H1 (cell line): ENCODE measurements around the gene SRR. TPM values are rescaled to one million over a fixed set of nuclear protein-coding genes. Genes with fewer than 3 reads are reported as not detected.

Experiments used
- CTCF ChIA-PET: fragments of 300-600 bp; sonication (Branson Sonifier 250); formaldehyde crosslinking; loops from one replicate; lab custom pipeline; 2021; ENCODE audit not compliant: partially characterized antibody; lab: Charles Lee
- POLR2A ChIA-PET: fragments of 300-600 bp; sonication (Branson Sonifier 250); formaldehyde crosslinking; loops from one replicate; lab custom pipeline; 2021; ENCODE audit warnings: inconsistent platforms; ENCODE audit not compliant: partially characterized antibody; lab: Charles Lee
- DNase-seq, 2 experiments: peaks; one replicate each; pipeline versions ENCODE4 v3.0.0 to v3.0.0-alpha.2; 2010 to 2022; ENCODE audit warnings: low spot score in 2 of 2, low read depth in 1 of 2, mixed read lengths in 1 of 2
- FAIRE-seq: peaks from 2 replicates; lab custom pipeline; 2011; peaks lifted over from hg19 to GRCh38; lab: Jason Lieb, UNC
- H2AFZ ChIP-seq: 2 replicates; pipeline ENCODE4 v1.8.1; 2012; ENCODE audit warnings: low read length, inconsistent platforms
- H2AK5ac ChIP-seq: 2 replicates; pipeline ENCODE4 v1.6.1; 2013; ENCODE audit warnings: low read depth, low read length
- H2BK120ac ChIP-seq: replicated peaks from 2 replicates; pipeline ENCODE3; 2013; ENCODE audit warnings: low read depth, low read length, inconsistent platforms
- H2BK12ac ChIP-seq: 2 replicates; pipeline ENCODE4 v1.6.1; 2013; ENCODE audit warnings: low read depth, low read length
- H2BK15ac ChIP-seq: 2 replicates; pipeline ENCODE4 v1.6.1; 2013; ENCODE audit warnings: low read length
- H2BK20ac ChIP-seq: 2 replicates; pipeline ENCODE4 v1.6.1; 2013; ENCODE audit warnings: low read length
- H2BK5ac ChIP-seq: 2 replicates; pipeline ENCODE4 v1.6.1; 2013; ENCODE audit warnings: low read depth, low read length
- H3K14ac ChIP-seq: 2 replicates; pipeline ENCODE4 v1.6.1; 2013; ENCODE audit warnings: inconsistent platforms; ENCODE audit not compliant: insufficient read length
- H3K18ac ChIP-seq: 2 replicates; pipeline ENCODE4 v1.6.1; 2013; ENCODE audit warnings: low read length; ENCODE audit errors: extremely low read depth
- H3K23ac ChIP-seq: 2 replicates; pipeline ENCODE4 v1.6.1; 2013; ENCODE audit warnings: inconsistent platforms; ENCODE audit not compliant: insufficient read length
- H3K23me2 ChIP-seq: 2 replicates; pipeline ENCODE4 v1.6.1; 2013; ENCODE audit warnings: low read depth, low read length
- H3K27ac ChIP-seq: 2 replicates; pipeline ENCODE4 v1.6.1; 2011; ENCODE audit warnings: low read depth, low read length, inconsistent platforms
- H3K27me3 ChIP-seq, 4 experiments: replicated peaks in 1 of 4; 1 replicate in 1 of 4; 2 replicates in 3 of 4; pipeline versions ENCODE4 v1.6.1 to v1.8.1; 2011 to 2013; ENCODE audit warnings: low read length in 3 of 4, mild to moderate bottlenecking in 3 of 4, inconsistent platforms in 2 of 4, mixed read lengths in 2 of 4, moderate library complexity in 1 of 4; ENCODE audit not compliant: control insufficient read depth in 3 of 4, insufficient read depth in 3 of 4; ENCODE audit errors: extremely low read depth in 1 of 4
- H3K36me3 ChIP-seq, 4 experiments: 2 replicates each; pipeline versions ENCODE4 v1.6.1 to v1.8.1; 2011 to 2013; ENCODE audit warnings: mild to moderate bottlenecking in 4 of 4, low read length in 3 of 4, moderate library complexity in 2 of 4, control low read depth in 1 of 4, inconsistent platforms in 1 of 4; ENCODE audit not compliant: insufficient read depth in 4 of 4, control insufficient read depth in 2 of 4
- H3K4ac ChIP-seq: replicated peaks from 2 replicates; pipeline ENCODE3; 2013; ENCODE audit warnings: low read length, low read depth, mixed read lengths, inconsistent platforms; ENCODE audit not compliant: insufficient read length
- H3K4me1 ChIP-seq, 4 experiments: replicated peaks in 1 of 4; 1 replicate in 1 of 4; 2 replicates in 3 of 4; pipeline versions ENCODE4 v1.6.1 to v1.8.1; 2011 to 2013; ENCODE audit warnings: low read length in 3 of 4, inconsistent platforms in 2 of 4, mixed read lengths in 1 of 4; ENCODE audit not compliant: insufficient read depth in 4 of 4, control insufficient read depth in 3 of 4
- H3K4me2 ChIP-seq, 2 experiments: 2 replicates each; pipeline versions ENCODE4 v1.6.1 to v1.8.1; 2011 to 2013; ENCODE audit warnings: low read depth in 2 of 2, low read length in 2 of 2, control low read depth in 1 of 2, inconsistent platforms in 1 of 2, mild to moderate bottlenecking in 1 of 2; ENCODE audit not compliant: insufficient read depth in 1 of 2
- H3K4me3 ChIP-seq, 4 experiments: fragments of 200-600, 300-600 bp in 1 of 4; sonication (generic), shearing (Covaris generic), sonication (Bioruptor Twin) in 1 of 4; 2 replicates each; pipeline versions ENCODE4 v1.5.1 to v1.8.1; 2011 to 2016; ENCODE audit warnings: low read length in 4 of 4, low read depth in 3 of 4, control low read depth in 2 of 4, inconsistent platforms in 2 of 4, mild to moderate bottlenecking in 2 of 4, mixed read lengths in 1 of 4, moderate library complexity in 1 of 4; ENCODE audit not compliant: insufficient read depth in 2 of 4; ENCODE audit errors: extremely low read depth in 1 of 4
- H3K56ac ChIP-seq: replicated peaks from 2 replicates; pipeline ENCODE3; 2013; ENCODE audit warnings: low read depth, mild to moderate bottlenecking, mixed read lengths, low read length, inconsistent platforms; ENCODE audit not compliant: insufficient read length
- H3K79me1 ChIP-seq: 2 replicates; pipeline ENCODE4 v1.6.1; 2013; ENCODE audit warnings: low read depth, low read length, control low read depth
- H3K79me2 ChIP-seq, 2 experiments: 2 replicates each; pipeline versions ENCODE4 v1.6.1 to v1.8.1; 2012 to 2013; ENCODE audit warnings: low read length in 2 of 2, mild to moderate bottlenecking in 2 of 2, inconsistent platforms in 1 of 2; ENCODE audit not compliant: insufficient read depth in 2 of 2, control insufficient read depth in 1 of 2
- H3K9ac ChIP-seq, 4 experiments: replicated peaks in 1 of 4; 1 replicate in 1 of 4; 2 replicates in 3 of 4; pipeline versions ENCODE4 v1.6.1 to v1.8.1; 2011 to 2013; ENCODE audit warnings: low read depth in 3 of 4, low read length in 3 of 4, control low read depth in 2 of 4, mild to moderate bottlenecking in 2 of 4, moderate library complexity in 2 of 4, inconsistent platforms in 1 of 4; ENCODE audit errors: extremely low read depth in 1 of 4
- H3K9me3 ChIP-seq, 2 experiments: 2 replicates each; pipeline versions ENCODE4 v1.6.1 to v1.8.1; 2012 to 2013; ENCODE audit warnings: mild to moderate bottlenecking in 2 of 2, moderate library complexity in 2 of 2, control low read depth in 1 of 2, inconsistent platforms in 1 of 2, low read depth in 1 of 2, low read length in 1 of 2, mixed read lengths in 1 of 2; ENCODE audit not compliant: insufficient read depth in 2 of 2
- H4K20me1 ChIP-seq, 2 experiments: replicated peaks in 1 of 2; 2 replicates each; pipeline versions ENCODE3 to v1.8.1; 2011 to 2013; ENCODE audit warnings: inconsistent platforms in 2 of 2, low read length in 2 of 2, mild to moderate bottlenecking in 1 of 2; ENCODE audit not compliant: insufficient read depth in 2 of 2, control insufficient read depth in 1 of 2
- H4K5ac ChIP-seq: 2 replicates; pipeline ENCODE4 v1.6.1; 2013; ENCODE audit warnings: low read length, low read depth, mixed read lengths, inconsistent platforms; ENCODE audit not compliant: insufficient read length
- H4K8ac ChIP-seq: 2 replicates; pipeline ENCODE4 v1.8.0; 2013; ENCODE audit warnings: mild to moderate bottlenecking, moderate library complexity, low read length, inconsistent platforms; ENCODE audit not compliant: insufficient read depth; ENCODE audit errors: extremely low read depth
- H4K91ac ChIP-seq: replicated peaks from 2 replicates; pipeline ENCODE3; 2013; ENCODE audit warnings: low read length, mixed read lengths, inconsistent platforms; ENCODE audit not compliant: insufficient read length
- ATF2 ChIP-seq: IDR thresholded peaks from 2 replicates; pipeline ENCODE4 v1.6.1; 2012; ENCODE audit warnings: low read length, inconsistent platforms
- GABPA ChIP-seq: IDR thresholded peaks from 2 replicates; pipeline ENCODE4 v1.6.1; 2011; ENCODE audit warnings: mild to moderate bottlenecking, low read length, moderate library complexity, borderline replicate concordance; ENCODE audit not compliant: insufficient read depth
- WGBS, 2 experiments: shearing (Covaris generic) in 1 of 2; methylation state at CpG; one replicate each; pipeline versions ENCODE4 v1.1.6 to v1.1.7; 2013 to 2015; ENCODE audit warnings: low lambda C conversion rate in 2 of 2, mixed read lengths in 2 of 2, inconsistent platforms in 1 of 2, low coverage in 1 of 2, missing lambda C conversion rate in 1 of 2; ENCODE audit not compliant: insufficient replicate concordance in 2 of 2, insufficient coverage in 1 of 2, insufficient read length in 1 of 2; ENCODE audit errors: extremely low coverage in 1 of 2, missing lambda C conversion rate in 1 of 2; 5-methylcytosine and 5-hydroxymethylcytosine counted together
- polyA plus RNA-seq, 7 experiments: library from polyadenylated mRNA; depleted of rRNA in 3 of 7; stranded (reverse) in 5 of 7; unstranded in 2 of 7; fragments of >200 nt in 5 of 7; fragments of 200-250 nt in 2 of 7; gene quantifications; 1 replicate in 5 of 7; 2 replicates in 1 of 7; 4 replicates in 1 of 7; pipeline versions ENCODE4 v1.2.1 to v1.2.3, GENCODE V29; 2011 to 2013; ENCODE audit warnings: missing spikeins in 2 of 7, mixed read lengths in 2 of 7
- total RNA-seq: library from RNA; stranded (reverse); fragmentation: NEBNext Ultra II Directional; extraction: Animal tissue kit (Norgen Biotek cat#: 25700); gene quantifications from 2 replicates; pipeline ENCODE4 v1.2.1, GENCODE V29; 2021

Gene SRR
- total and polyA plus RNA-seq, 2 of the 8 experiments (the other 6 are each of a cell fraction or from before 2014, with no cell fraction given), result 3.6 to 4.5 TPM

- ChIA-PET POLR2A (interaction anchor here (0.8 to 1.2 kb wide), 3 partner anchors 10 to 34 kb away, joined by 3 read pairs; no protein-coding TSS in a partner anchor), CTCF (interaction anchor here (1.4 to 13.4 kb wide), 6 partner anchors 8 to 118 kb away, joined by 3 to 209 read pairs (median 7); no protein-coding TSS in a partner anchor)
- Histone ChIP-seq H3K4me1 (no peaks in the 10 kb centered on the region; a peak in 2 of 7 replicates), H4K8ac (no peak overlapping the region), H3K27me3 (no peaks in the 10 kb centered on the region), H3K9me3 (no peaks in the 10 kb centered on the region), H2BK15ac (no peak overlapping the region), H2AFZ (no peak overlapping the region), H3K18ac (no peak overlapping the region), H3K79me2 (no peaks in the 10 kb centered on the region), H2BK20ac (no peak overlapping the region), H2BK120ac (no peak overlapping the region), H4K5ac (no peak overlapping the region), H3K56ac (no peak overlapping the region), H4K91ac (no peak overlapping the region), H3K23ac (no peak overlapping the region), H3K9ac (no peak overlapping the region), H3K4me3 (no peak overlapping the region), H3K23me2 (no peaks in the 10 kb centered on the region), H3K14ac (no peak overlapping the region), H3K4me2 (no peak overlapping the region), H2AK5ac (no peak overlapping the region), H3K4ac (no peak overlapping the region), H2BK12ac (no peak overlapping the region), H3K79me1 (no peaks in the 10 kb centered on the region), H3K27ac (no peak overlapping the region), H3K36me3 (peaks cover 0 to 10% (median 6%) of the 10 kb centered on the region in 4 experiments; a peak in 4 of 8 replicates), H4K20me1 (peaks cover 2 to 5% of the 10 kb centered on the region in 2 experiments), H2BK5ac (no peak overlapping the region)
- TF ChIP-seq GABPA (no peak), ATF2 (no peak)
- DNase-seq (no peak), FAIRE-seq (no peak)
- 91% methylated on average over 14 of the region's 14 CpGs; no CpG with 5 or more reads in 1 of the 2 experiments for WGBS, 2 experiments
Observed at GRCh38 chr17:2362881-2363280, 59.1 kb downstream of the SRR start.
